HTERT RPE-1 (cell line): ENCODE results near the gene ASCL2.
"Not testable (repeated sequence)": the region's sequence is repeated elsewhere in the genome, so short reads cannot be mapped to it uniquely, and the experiment has no call there.

Source experiments
- in situ Hi-C: fragments of 300-500 bp; cut with MboI; formaldehyde crosslinking; loops from 4 replicates; pipeline ENCODE4 v1.14.3; 2020; ENCODE audit warnings: low sequenced_read_pairs

The ASCL2 gene

GRCh38 chr11:2298795-2299761 is 28.7 kb upstream of the ASCL2 start:
- in situ Hi-C loops: no loop called here

- in situ Hi-C loops: no loop called here
These were observed 27.9 kb upstream of the ASCL2 start for GRCh38 chr11:2298131-2298794.

- in situ Hi-C loops: no loop called here
These were observed 27.2 kb upstream of the ASCL2 start for GRCh38 chr11:2297623-2298030.

- in situ Hi-C loops: no loop called here
These were observed 26.7 kb upstream of the ASCL2 start for GRCh38 chr11:2296913-2297622.

GRCh38 chr11:2295971-2296912 is 25.9 kb upstream of the ASCL2 start:
- in situ Hi-C loops: no loop called here

- in situ Hi-C loops: no loop called here
These were observed 24.5 kb upstream of the ASCL2 start for GRCh38 chr11:2294926-2295290.

GRCh38 chr11:2293984-2294925 is 23.9 kb upstream of the ASCL2 start:
- in situ Hi-C loops: no loop called here

GRCh38 chr11:2293531-2293971 is 23.2 kb upstream of the ASCL2 start:
- in situ Hi-C loops: no loop called here

- in situ Hi-C loops: no loop called here
These were observed 20.0 kb upstream of the ASCL2 start for GRCh38 chr11:2290351-2290841.

GRCh38 chr11:2289859-2290258 is 19.5 kb upstream of the ASCL2 start:
- in situ Hi-C loops: no loop called here

GRCh38 chr11:2289350-2289749 is 19.0 kb upstream of the ASCL2 start:
- in situ Hi-C loops: no loop called here

- in situ Hi-C loops: no loop called here
These were observed 16.7 kb upstream of the ASCL2 start for GRCh38 chr11:2287091-2287490.

GRCh38 chr11:2286350-2286749 is 16.0 kb upstream of the ASCL2 start:
- in situ Hi-C loops: not testable (repeated sequence)

- in situ Hi-C loops: no loop called here
These were observed 9.8 kb upstream of the ASCL2 start for GRCh38 chr11:2280208-2280607.

- in situ Hi-C loops: no loop called here
These were observed 7.6 kb upstream of the ASCL2 start for GRCh38 chr11:2277933-2278523.

- in situ Hi-C loops: no loop called here
These were observed 6.6 kb upstream of the ASCL2 start for GRCh38 chr11:2277008-2277346.

GRCh38 chr11:2276280-2277007 is 6.1 kb upstream of the ASCL2 start:
- in situ Hi-C loops: no loop called here
